ENCODE data around the gene SLC5A12. TPM values are rescaled to one million over a fixed set of nuclear protein-coding genes. Genes with fewer than 3 reads are reported as not detected.

SLC5A12 gene
- total and polyA plus RNA-seq, 8 donors, result 0.08 to 0.70 (median 0.20) TPM; not detected in 3

GRCh38 chr11:26729284-26729683 lies 7.4 kb upstream of the SLC5A12 start:
- no peak for TF ChIP-seq CTCF (IDR thresholded peaks at IDR 0.05)
- H3K27me3 ChIP-seq, result no peaks in the 10 kb centered on the region
- ATAC-seq (no peak), DNase-seq (no peak)
- H3K4me3 ChIP-seq, result no peak overlapping the region
- no peaks in the 10 kb centered on the region for H3K4me1 ChIP-seq
- no peaks in the 10 kb centered on the region for H3K36me3 ChIP-seq
- H3K27ac ChIP-seq, result no peak overlapping the region
- intact Hi-C loops (cut with DNase I), result no loop called here
- H3K9me3 ChIP-seq, result peaks cover 0 to 5% of the 10 kb centered on the region in 2 donors

DNA sequence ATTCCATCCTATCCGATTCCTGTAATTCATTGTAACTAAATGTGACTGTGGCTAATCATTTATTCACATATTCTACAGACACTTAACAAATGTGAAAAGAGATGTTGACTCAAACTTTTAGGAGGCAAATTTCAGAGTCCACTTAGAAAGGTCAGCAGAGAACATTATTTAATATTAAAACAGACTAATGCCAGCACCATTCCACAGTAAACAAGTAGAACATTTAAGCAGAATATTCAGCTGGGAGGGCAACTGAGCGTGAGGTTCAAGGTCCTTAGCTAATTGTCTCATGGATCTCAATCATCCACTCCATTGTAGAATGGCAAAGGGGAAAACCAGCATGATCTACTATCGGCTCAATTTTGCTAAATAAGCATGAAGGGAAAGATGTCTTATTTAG lies 5.1 kb upstream of the SLC5A12 start:
- no peaks in the 10 kb centered on the region for H3K9me3 ChIP-seq
- intact Hi-C loops (cut with DNase I), result no loop called here
- no peak overlapping the region for H3K4me3 ChIP-seq
- H3K27me3 ChIP-seq, result no peaks in the 10 kb centered on the region
- no peak for TF ChIP-seq CTCF (IDR thresholded peaks at IDR 0.05)
- H3K27ac ChIP-seq, result no peak overlapping the region
- H3K36me3 ChIP-seq, result no peaks in the 10 kb centered on the region
- ATAC-seq (no peak), DNase-seq (no peak)
- H3K4me1 ChIP-seq, result no peaks in the 10 kb centered on the region

GRCh38 chr11:26719998-26720397 lies 1.9 kb downstream of the SLC5A12 start:
- Histone ChIP-seq H3K36me3 (no peaks in the 10 kb centered on the region), H3K27ac (no peak overlapping the region), H3K4me1 (no peaks in the 10 kb centered on the region), H3K27me3 (no peaks in the 10 kb centered on the region), H3K4me3 (no peak overlapping the region), H3K9me3 (no peaks in the 10 kb centered on the region)
- ATAC-seq, result no peak
- no peak for DNase-seq
- intact Hi-C loops (cut with DNase I), result no loop called here
- TF ChIP-seq CTCF (IDR thresholded peaks at IDR 0.05), result no peak

GRCh38 chr11:26719289-26719973 lies 2.4 kb downstream of the SLC5A12 start:
- DNase-seq (no peak), ATAC-seq (no peak)
- Histone ChIP-seq H3K36me3 (no peaks in the 10 kb centered on the region), H3K27me3 (no peaks in the 10 kb centered on the region), H3K4me3 (no peak overlapping the region), H3K9me3 (no peaks in the 10 kb centered on the region), H3K27ac (no peak overlapping the region), H3K4me1 (no peaks in the 10 kb centered on the region)
- TF ChIP-seq CTCF (IDR thresholded peaks at IDR 0.05), result no peak
- intact Hi-C loops (cut with DNase I), result no loop called here

GRCh38 chr11:26717771-26718170 lies 4.1 kb downstream of the SLC5A12 start:
- intact Hi-C loops (cut with DNase I), result no loop called here
- DNase-seq (no peak), ATAC-seq (no peak)
- no peaks in the 10 kb centered on the region for H3K36me3 ChIP-seq
- no peaks in the 10 kb centered on the region for H3K9me3 ChIP-seq
- no peak for TF ChIP-seq CTCF (IDR thresholded peaks at IDR 0.05)
- H3K4me3 ChIP-seq, result no peak overlapping the region
- no peaks in the 10 kb centered on the region for H3K27me3 ChIP-seq
- H3K4me1 ChIP-seq, result no peaks in the 10 kb centered on the region
- no peak overlapping the region for H3K27ac ChIP-seq

All from left lung (tissue), 10 donors.